OCI-LY1 (cell line): ENCODE measurements around the gene TEX55.

Experiments
- CTCF ChIP-seq: fragments of 200-600 bp; sonication (generic), shearing (Covaris generic); IDR thresholded peaks from 2 replicates; pipeline ENCODE4 v1.5.1; 2017; ENCODE audit warnings: mild to moderate bottlenecking, antibody characterized with exemption, low read length, moderate library complexity, mixed read lengths
- EZH2 ChIP-seq: fragments of 200-600 bp; sonication (generic), shearing (Covaris generic); IDR thresholded peaks from 2 replicates; pipeline ENCODE4 v1.8.0; 2017; ENCODE audit warnings: borderline replicate concordance, mixed run types, mild to moderate bottlenecking, antibody characterized with exemption, low read length, moderate library complexity, mixed read lengths

GRCh38 chr3:119184796-119185570 lies 39.0 kb downstream of the TEX55 start:
- TF ChIP-seq CTCF: no peak
- no peak for TF ChIP-seq EZH2
